K562 (cell line): ENCODE results near the gene ACSF3. TPM values are rescaled to one million over a fixed set of nuclear protein-coding genes. Genes with fewer than 3 reads are reported as not detected.

Source experiments
- C11orf30 ChIP-seq: fragments of 450-650 bp; IDR thresholded peaks from 2 replicates; pipeline ENCODE4 v1.6.1; 2016; ENCODE audit warnings: low read depth, mild to moderate bottlenecking
- CREB1 ChIP-seq, 2 experiments: sonication (generic) in 1 of 2; formaldehyde crosslinking in 1 of 2; IDR thresholded peaks; 2 replicates each; pipeline versions ENCODE4 v1.6.1 to v1.8.0; 2012 to 2022; ENCODE audit warnings: inconsistent platforms in 1 of 2, mild to moderate bottlenecking in 1 of 2, missing genetic modification reagents in 1 of 2, moderate library complexity in 1 of 2
- DDX20 ChIP-seq: fragments of 450-650 bp; IDR thresholded peaks from 2 replicates; pipeline ENCODE4 v1.6.1; 2016; ENCODE audit warnings: missing genetic modification characterization, low read depth, mild to moderate bottlenecking, missing compliant biosample characterization, moderate library complexity
- ETV5 ChIP-seq: sonication (generic); formaldehyde crosslinking; IDR thresholded peaks from 2 replicates; pipeline ENCODE4 v1.4.0; 2020; ENCODE audit warnings: low read depth, mild to moderate bottlenecking, missing genetic modification reagents
- SMAD1 ChIP-seq: fragments of 150-350 bp; IDR thresholded peaks from 2 replicates; pipeline ENCODE4 v1.6.1; 2014; ENCODE audit warnings: low read length, low read depth; ENCODE audit not compliant: partially characterized antibody
- SRF ChIP-seq, 2 experiments: fragments of 250-450, 450-650 bp in 1 of 2; sonication (Bioruptor Pico) in 1 of 2; sonication (generic) in 1 of 2; formaldehyde crosslinking; IDR thresholded peaks; 2 replicates each; pipeline versions ENCODE4 v1.5.0 to v1.5.1; 2020 to 2022; ENCODE audit warnings: mild to moderate bottlenecking in 1 of 2, missing genetic modification reagents in 1 of 2
- polyA plus RNA-seq, 8 experiments: library from polyadenylated mRNA; depleted of rRNA in 4 of 8; stranded (reverse) in 5 of 8; unstranded in 3 of 8; fragments of >200 nt; fragmentation: Nextera tagmentation in 2 of 8; fragmentation: Illumina TruSeq in 1 of 8; extraction: Ambion mirVana in 2 of 8; extraction: Trizol in 1 of 8; gene quantifications; 2 replicates each; pipeline versions ENCODE4 v1.2.1 to v1.2.3, GENCODE V29; 2011 to 2014; ENCODE audit warnings: inconsistent platforms in 1 of 8, missing spikeins in 1 of 8
- total RNA-seq, 7 experiments: library from RNA; depleted of rRNA in 6 of 7; stranded (reverse); fragments of >200 nt in 6 of 7; fragmentation: Illumina TruSeq in 2 of 7; extraction: Trizol in 2 of 7; gene quantifications; 2 replicates each; pipeline versions ENCODE4 v1.2.1 to v1.2.3, GENCODE V29; 2011 to 2021; ENCODE audit warnings: low replicate concordance in 1 of 7
- TF ChIP-seq, protein P1 (sequence below): fragments of 250-450 bp; sonication (Bioruptor Pico); IDR thresholded peaks from 2 replicates; pipeline ENCODE4 v1.8.0; 2022; ENCODE audit warnings: moderate library complexity, mild to moderate bottlenecking, inconsistent platforms
- TF ChIP-seq, protein P2 (sequence below): IDR thresholded peaks from 3 replicates; pipeline ENCODE4 v1.6.1; 2011; ENCODE audit warnings: borderline replicate concordance, mild to moderate bottlenecking, moderate library complexity; ENCODE audit not compliant: insufficient read length; ENCODE audit errors: extremely low read depth
- TF ChIP-seq, protein P3 (sequence below), 2 experiments: fragments of 450-650 bp; conservative IDR thresholded peaks; 2 replicates each; pipeline ENCODE4 v1.6.1; 2017; ENCODE audit warnings: mild to moderate bottlenecking in 2 of 2, moderate library complexity in 2 of 2
- TF ChIP-seq, protein P4 (sequence below): conservative IDR thresholded peaks from 2 replicates; pipeline ENCODE4 v1.6.1; 2011; ENCODE audit warnings: low read depth, mild to moderate bottlenecking, low read length; ENCODE audit not compliant: control insufficient read depth
- TF ChIP-seq, protein P5 (sequence below), 2 experiments: fragments of 250-450 bp in 1 of 2; fragments of 450-650 bp in 1 of 2; sonication (Bioruptor Pico) in 1 of 2; IDR thresholded peaks; 2 replicates each; pipeline versions ENCODE4 v1.6.1 to v1.8.0; 2016 to 2021; ENCODE audit warnings: mild to moderate bottlenecking in 2 of 2, moderate library complexity in 2 of 2, missing compliant biosample characterization in 1 of 2, missing genetic modification characterization in 1 of 2
- TF ChIP-seq, protein P6 (sequence below): fragments of 450-650 bp; formaldehyde crosslinking; IDR thresholded peaks from 2 replicates; pipeline ENCODE4 v1.4.0; 2022; ENCODE audit warnings: mild to moderate bottlenecking, moderate library complexity

Gene ACSF3
- total and polyA plus RNA-seq, 9 of the 15 experiments (the other 6 are each of a cell fraction or from before 2014, with no cell fraction given) = 0.77 to 32.8 (median 14.7) TPM

DNA sequence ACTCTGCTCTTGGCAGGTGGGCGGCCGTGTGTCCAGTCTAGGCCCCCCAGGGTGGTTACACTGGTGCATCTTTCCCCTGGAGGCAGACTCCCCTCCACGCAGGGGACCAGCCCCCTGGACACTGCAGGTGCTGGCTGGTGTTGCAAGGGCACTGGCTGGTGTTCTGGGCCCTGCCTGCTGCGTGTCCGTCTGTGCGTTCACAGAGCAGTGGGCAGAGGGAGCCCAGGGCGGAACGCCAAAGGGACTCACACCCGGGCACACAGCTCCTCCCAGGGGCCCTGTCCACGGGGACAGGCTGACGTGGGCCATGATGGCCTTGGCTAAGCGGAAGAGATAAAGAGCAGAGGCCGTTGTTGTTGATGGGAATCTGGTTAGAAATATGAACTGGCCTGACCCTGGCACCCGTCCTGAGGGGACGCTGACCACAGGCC, 27.3 kb downstream of the ACSF3 start (continued):
- no peak for TF ChIP-seq ETV5 (CRISPR knock-in tag)
- TF ChIP-seq DDX20 (tag) = no peak
- TF ChIP-seq, protein P1, sequence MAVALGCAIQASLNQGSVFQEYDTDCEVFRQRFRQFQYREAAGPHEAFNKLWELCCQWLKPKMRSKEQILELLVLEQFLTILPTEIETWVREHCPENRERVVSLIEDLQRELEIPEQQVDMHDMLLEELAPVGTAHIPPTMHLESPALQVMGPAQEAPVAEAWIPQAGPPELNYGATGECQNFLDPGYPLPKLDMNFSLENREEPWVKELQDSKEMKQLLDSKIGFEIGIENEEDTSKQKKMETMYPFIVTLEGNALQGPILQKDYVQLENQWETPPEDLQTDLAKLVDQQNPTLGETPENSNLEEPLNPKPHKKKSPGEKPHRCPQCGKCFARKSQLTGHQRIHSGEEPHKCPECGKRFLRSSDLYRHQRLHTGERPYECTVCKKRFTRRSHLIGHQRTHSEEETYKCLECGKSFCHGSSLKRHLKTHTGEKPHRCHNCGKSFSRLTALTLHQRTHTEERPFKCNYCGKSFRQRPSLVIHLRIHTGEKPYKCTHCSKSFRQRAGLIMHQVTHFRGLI = no peak
- TF ChIP-seq, protein P2, sequence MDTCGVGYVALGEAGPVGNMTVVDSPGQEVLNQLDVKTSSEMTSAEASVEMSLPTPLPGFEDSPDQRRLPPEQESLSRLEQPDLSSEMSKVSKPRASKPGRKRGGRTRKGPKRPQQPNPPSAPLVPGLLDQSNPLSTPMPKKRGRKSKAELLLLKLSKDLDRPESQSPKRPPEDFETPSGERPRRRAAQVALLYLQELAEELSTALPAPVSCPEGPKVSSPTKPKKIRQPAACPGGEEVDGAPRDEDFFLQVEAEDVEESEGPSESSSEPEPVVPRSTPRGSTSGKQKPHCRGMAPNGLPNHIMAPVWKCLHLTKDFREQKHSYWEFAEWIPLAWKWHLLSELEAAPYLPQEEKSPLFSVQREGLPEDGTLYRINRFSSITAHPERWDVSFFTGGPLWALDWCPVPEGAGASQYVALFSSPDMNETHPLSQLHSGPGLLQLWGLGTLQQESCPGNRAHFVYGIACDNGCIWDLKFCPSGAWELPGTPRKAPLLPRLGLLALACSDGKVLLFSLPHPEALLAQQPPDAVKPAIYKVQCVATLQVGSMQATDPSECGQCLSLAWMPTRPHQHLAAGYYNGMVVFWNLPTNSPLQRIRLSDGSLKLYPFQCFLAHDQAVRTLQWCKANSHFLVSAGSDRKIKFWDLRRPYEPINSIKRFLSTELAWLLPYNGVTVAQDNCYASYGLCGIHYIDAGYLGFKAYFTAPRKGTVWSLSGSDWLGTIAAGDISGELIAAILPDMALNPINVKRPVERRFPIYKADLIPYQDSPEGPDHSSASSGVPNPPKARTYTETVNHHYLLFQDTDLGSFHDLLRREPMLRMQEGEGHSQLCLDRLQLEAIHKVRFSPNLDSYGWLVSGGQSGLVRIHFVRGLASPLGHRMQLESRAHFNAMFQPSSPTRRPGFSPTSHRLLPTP = no peak
- TF ChIP-seq SMAD1 = no peak
- TF ChIP-seq CREB1 (IDR thresholded peaks at IDR 0.05) = no peak
- no peak for TF ChIP-seq CREB1 (CRISPR knock-in tag; IDR thresholded peaks at IDR 0.05)
- TF ChIP-seq, protein P3, sequence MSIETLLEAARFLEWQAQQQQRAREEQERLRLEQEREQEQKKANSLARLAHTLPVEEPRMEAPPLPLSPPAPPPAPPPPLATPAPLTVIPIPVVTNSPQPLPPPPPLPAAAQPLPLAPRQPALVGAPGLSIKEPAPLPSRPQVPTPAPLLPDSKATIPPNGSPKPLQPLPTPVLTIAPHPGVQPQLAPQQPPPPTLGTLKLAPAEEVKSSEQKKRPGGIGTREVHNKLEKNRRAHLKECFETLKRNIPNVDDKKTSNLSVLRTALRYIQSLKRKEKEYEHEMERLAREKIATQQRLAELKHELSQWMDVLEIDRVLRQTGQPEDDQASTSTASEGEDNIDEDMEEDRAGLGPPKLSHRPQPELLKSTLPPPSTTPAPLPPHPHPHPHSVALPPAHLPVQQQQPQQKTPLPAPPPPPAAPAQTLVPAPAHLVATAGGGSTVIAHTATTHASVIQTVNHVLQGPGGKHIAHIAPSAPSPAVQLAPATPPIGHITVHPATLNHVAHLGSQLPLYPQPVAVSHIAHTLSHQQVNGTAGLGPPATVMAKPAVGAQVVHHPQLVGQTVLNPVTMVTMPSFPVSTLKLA (conservative IDR thresholded peaks at IDR 0.05) = no peak
- no peak for TF ChIP-seq SRF (CRISPR knock-in tag; IDR thresholded peaks at IDR 0.05)
- TF ChIP-seq, protein P4, sequence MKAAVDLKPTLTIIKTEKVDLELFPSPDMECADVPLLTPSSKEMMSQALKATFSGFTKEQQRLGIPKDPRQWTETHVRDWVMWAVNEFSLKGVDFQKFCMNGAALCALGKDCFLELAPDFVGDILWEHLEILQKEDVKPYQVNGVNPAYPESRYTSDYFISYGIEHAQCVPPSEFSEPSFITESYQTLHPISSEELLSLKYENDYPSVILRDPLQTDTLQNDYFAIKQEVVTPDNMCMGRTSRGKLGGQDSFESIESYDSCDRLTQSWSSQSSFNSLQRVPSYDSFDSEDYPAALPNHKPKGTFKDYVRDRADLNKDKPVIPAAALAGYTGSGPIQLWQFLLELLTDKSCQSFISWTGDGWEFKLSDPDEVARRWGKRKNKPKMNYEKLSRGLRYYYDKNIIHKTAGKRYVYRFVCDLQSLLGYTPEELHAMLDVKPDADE = no peak
- TF ChIP-seq, protein P5, sequence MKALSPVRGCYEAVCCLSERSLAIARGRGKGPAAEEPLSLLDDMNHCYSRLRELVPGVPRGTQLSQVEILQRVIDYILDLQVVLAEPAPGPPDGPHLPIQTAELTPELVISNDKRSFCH (CRISPR knock-in tag; IDR thresholded peaks at IDR 0.05) = no peak
- TF ChIP-seq, protein P5 (tag; IDR thresholded peaks at IDR 0.05) = no peak
- TF ChIP-seq C11orf30 = no peak
- TF ChIP-seq, protein P6, sequence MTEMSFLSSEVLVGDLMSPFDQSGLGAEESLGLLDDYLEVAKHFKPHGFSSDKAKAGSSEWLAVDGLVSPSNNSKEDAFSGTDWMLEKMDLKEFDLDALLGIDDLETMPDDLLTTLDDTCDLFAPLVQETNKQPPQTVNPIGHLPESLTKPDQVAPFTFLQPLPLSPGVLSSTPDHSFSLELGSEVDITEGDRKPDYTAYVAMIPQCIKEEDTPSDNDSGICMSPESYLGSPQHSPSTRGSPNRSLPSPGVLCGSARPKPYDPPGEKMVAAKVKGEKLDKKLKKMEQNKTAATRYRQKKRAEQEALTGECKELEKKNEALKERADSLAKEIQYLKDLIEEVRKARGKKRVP (CRISPR knock-in tag) = no peak
